Measurements from ENCODE around the gene PKMYT1.

PKMYT1 gene

GRCh38 chr16:3003582-3004270, 23.5 kb upstream of the PKMYT1 start:
- peak; percentile 94 for DNase-seq (ENCODE audit: low read depth)
- H3K4me3 ChIP-seq (ENCODE audit: low read depth, low read length), result no peak overlapping the region

- DNase-seq (ENCODE audit: low read depth), result no peak
- H3K4me3 ChIP-seq (ENCODE audit: low read depth, low read length), result no peak overlapping the region
Observed at GRCh38 chr16:3001316-3001715, 21.1 kb upstream of the PKMYT1 start.

GRCh38 chr16:3000540-3000939, 20.3 kb upstream of the PKMYT1 start:
- H3K4me3 ChIP-seq (ENCODE audit: low read depth, low read length), result no peak overlapping the region
- no peak for DNase-seq (ENCODE audit: low read depth)

- H3K4me3 ChIP-seq (ENCODE audit: low read depth, low read length), result no peak overlapping the region
- DNase-seq (ENCODE audit: low read depth), result no peak
Observed at GRCh38 chr16:2999929-3000328, 19.7 kb upstream of the PKMYT1 start.

- H3K4me3 ChIP-seq (ENCODE audit: low read depth, low read length), result no peak overlapping the region
- DNase-seq (ENCODE audit: low read depth), result no peak
Observed at GRCh38 chr16:2996298-2996697, 16.1 kb upstream of the PKMYT1 start.

- DNase-seq (ENCODE audit: low read depth), result no peak
- no peak overlapping the region for H3K4me3 ChIP-seq (ENCODE audit: low read depth, low read length)
Observed at GRCh38 chr16:2992383-2993081, 12.3 kb upstream of the PKMYT1 start.

GRCh38 chr16:2991566-2992261, 11.5 kb upstream of the PKMYT1 start:
- no peak for DNase-seq (ENCODE audit: low read depth)
- no peak overlapping the region for H3K4me3 ChIP-seq (ENCODE audit: low read depth, low read length)

GRCh38 chr16:2990891-2991290, 10.6 kb upstream of the PKMYT1 start:
- no peak for DNase-seq (ENCODE audit: low read depth)
- no peak overlapping the region for H3K4me3 ChIP-seq (ENCODE audit: low read depth, low read length)

GRCh38 chr16:2988590-2989099, 8.4 kb upstream of the PKMYT1 start:
- no peak for DNase-seq (ENCODE audit: low read depth)
- H3K4me3 ChIP-seq (ENCODE audit: low read depth, low read length), result no peak overlapping the region

- no peak for DNase-seq (ENCODE audit: low read depth)
Observed at GRCh38 chr16:2987833-2988232, 7.6 kb upstream of the PKMYT1 start.

GRCh38 chr16:2987286-2987685, 7.0 kb upstream of the PKMYT1 start:
- no peak overlapping the region for H3K4me3 ChIP-seq (ENCODE audit: low read depth, low read length)
- no peak for DNase-seq (ENCODE audit: low read depth)

More at GRCh38 chr16:2987833-2988232, 7.6 kb upstream of the PKMYT1 start:
- H3K4me3 ChIP-seq (ENCODE audit: low read depth, low read length), result no peak overlapping the region

- no peak for DNase-seq (ENCODE audit: low read depth)
Observed at GRCh38 chr16:2986623-2987188, 6.5 kb upstream of the PKMYT1 start.

GRCh38 chr16:2985893-2986355, 5.7 kb upstream of the PKMYT1 start:
- DNase-seq (ENCODE audit: low read depth), result no peak
- H3K4me3 ChIP-seq (ENCODE audit: low read depth, low read length), result no peak overlapping the region

More at GRCh38 chr16:2986623-2987188, 6.5 kb upstream of the PKMYT1 start:
- no peak overlapping the region for H3K4me3 ChIP-seq (ENCODE audit: low read depth, low read length)

GRCh38 chr16:2985462-2985861, 5.2 kb upstream of the PKMYT1 start:
- DNase-seq (ENCODE audit: low read depth), result no peak
- no peak overlapping the region for H3K4me3 ChIP-seq (ENCODE audit: low read depth, low read length)

GRCh38 chr16:2983706-2984136, 3.5 kb upstream of the PKMYT1 start:
- H3K4me3 ChIP-seq (ENCODE audit: low read depth, low read length), result peak overlapping the region; percentile 20
- no peak for DNase-seq (ENCODE audit: low read depth)

GRCh38 chr16:2982402-2982801, 2.2 kb upstream of the PKMYT1 start:
- H3K4me3 ChIP-seq (ENCODE audit: low read depth, low read length), result no peak overlapping the region
- DNase-seq (ENCODE audit: low read depth), result no peak

GRCh38 chr16:2981899-2982250, 1.6 kb upstream of the PKMYT1 start:
- DNase-seq (ENCODE audit: low read depth), result no peak

GRCh38 chr16:2981177-2981898, 1.1 kb upstream of the PKMYT1 start:
- H3K4me3 ChIP-seq (ENCODE audit: low read depth, low read length), result peak overlapping the region; percentile 74
- DNase-seq (ENCODE audit: low read depth), result no peak

More at GRCh38 chr16:2981899-2982250, 1.6 kb upstream of the PKMYT1 start:
- no peak overlapping the region for H3K4me3 ChIP-seq (ENCODE audit: low read depth, low read length)

- DNase-seq (ENCODE audit: low read depth), result no peak
- peak overlapping the region; percentile 74 for H3K4me3 ChIP-seq (ENCODE audit: low read depth, low read length)
Observed at GRCh38 chr16:2979669-2980226, 498 bp downstream of the PKMYT1 start.
